Mucosa of descending colon (tissue), 3 donors: Measurements from ENCODE around the gene METTL9. TPM values are rescaled to one million over a fixed set of nuclear protein-coding genes. Genes with fewer than 3 reads are reported as not detected.

ENCODE experiments used
- ATAC-seq: fragments of 200-7000 bp; cut with Tn5 transposase; one replicate; pipeline ENCODE4 v1.9.1; 2020; ENCODE audit warnings: mild to moderate bottlenecking, moderate library complexity
- DNase-seq, 3 donors: peaks; one replicate each; pipeline ENCODE4 v3.0.0-alpha.2; 2020
- H3K36me3 ChIP-seq: fragments of 200-600 bp; one replicate; pipeline ENCODE4 v1.8.0; 2021; ENCODE audit warnings: low read depth, mild to moderate bottlenecking
- H3K4me1 ChIP-seq: fragments of 200-600 bp; one replicate; pipeline ENCODE4 v1.8.0; 2021; ENCODE audit warnings: low read depth, mild to moderate bottlenecking
- H3K4me3 ChIP-seq: fragments of 200-600 bp; one replicate; pipeline ENCODE4 v1.8.0; 2021; ENCODE audit warnings: mild to moderate bottlenecking
- H3K9me3 ChIP-seq: fragments of 200-600 bp; one replicate; pipeline ENCODE4 v1.8.0; 2021; ENCODE audit warnings: mild to moderate bottlenecking
- CTCF ChIP-seq: fragments of 200-600 bp; IDR thresholded peaks from one replicate; pipeline ENCODE4 v1.8.0; 2022; ENCODE audit warnings: antibody characterized with exemption, mild to moderate bottlenecking
- intact Hi-C, 2 donors: fragments of 100-400 bp; cut with DNase I in 1 of 2; cut with micrococcal nuclease in 1 of 2; formaldehyde crosslinking; loops; one replicate each; pipeline versions ENCODE4 v1.11.0 to v1.11.1; 2022; cut with DNase I, micrococcal nuclease
- total RNA-seq, 3 donors: library from RNA; stranded (reverse); fragmentation: NEBNext Ultra II Directional in 2 of 3; extraction: Animal tissue kit (Norgen Biotek cat#: 25700) in 2 of 3; gene quantifications; one replicate each; pipeline versions ENCODE4 v1.2.1 to v1.2.4, GENCODE V29; 2021 to 2023
- donor health status: DM: no; HTN: no; CAD: no; lungs with moderate emphysema.
- donor health status: DM: no; HTN: no; CAD: no.
- donor health status: DM: no; HTN: yes; CAD: no.

The METTL9 gene
- total RNA-seq, 3 donors from 2014 or later, result 60.8 to 76.5 (median 62.8) TPM

- no peak for TF ChIP-seq CTCF
- Histone ChIP-seq H3K36me3 (no peaks in the 10 kb centered on the region), H3K4me1 (no peaks in the 10 kb centered on the region), H3K4me3 (no peak overlapping the region), H3K9me3 (no peaks in the 10 kb centered on the region)
- DNase-seq (peak in 1 of 3 donors; percentile 48), ATAC-seq (no peak)
- intact Hi-C loops, result no loop called here
Measured at GRCh38 chr16:21653571-21653970, 54.2 kb downstream of the METTL9 start.

GRCh38 chr16:21654466-21654865 lies 55.1 kb downstream of the METTL9 start:
- H3K4me1 ChIP-seq, result no peaks in the 10 kb centered on the region
- H3K4me3 ChIP-seq, result no peak overlapping the region
- intact Hi-C loops, result no loop called here
- H3K9me3 ChIP-seq, result no peaks in the 10 kb centered on the region
- no peak for DNase-seq
- TF ChIP-seq CTCF, result no peak
- no peaks in the 10 kb centered on the region for H3K36me3 ChIP-seq
- no peak for ATAC-seq

- ATAC-seq, result no peak
- intact Hi-C loops, result no loop called here
- no peak for DNase-seq
- Histone ChIP-seq H3K9me3 (no peaks in the 10 kb centered on the region), H3K4me3 (no peak overlapping the region), H3K36me3 (no peaks in the 10 kb centered on the region), H3K4me1 (no peaks in the 10 kb centered on the region)
- no peak for TF ChIP-seq CTCF
Measured at GRCh38 chr16:21654881-21655280, 55.5 kb downstream of the METTL9 start.

- peak; percentile 70 for TF ChIP-seq CTCF
- DNase-seq, result peak in 1 of 3 donors; percentile 63
- Histone ChIP-seq H3K4me1 (no peaks in the 10 kb centered on the region), H3K4me3 (no peak overlapping the region), H3K9me3 (no peaks in the 10 kb centered on the region), H3K36me3 (no peaks in the 10 kb centered on the region)
- intact Hi-C loops, result no loop called here
- ATAC-seq, result peak; percentile 66
Measured at GRCh38 chr16:21656795-21657768, 57.7 kb downstream of the METTL9 start.

- no peak for DNase-seq
- no peaks in the 10 kb centered on the region for H3K36me3 ChIP-seq
- intact Hi-C loops, result no loop called here
- ATAC-seq, result no peak
- H3K4me3 ChIP-seq, result no peak overlapping the region
- no peaks in the 10 kb centered on the region for H3K4me1 ChIP-seq
- no peak for TF ChIP-seq CTCF
- H3K9me3 ChIP-seq, result no peaks in the 10 kb centered on the region
Measured at GRCh38 chr16:21659124-21659523, 59.7 kb downstream of the METTL9 start.
